Fibroblast of skin of scalp (primary cell): Measurements from ENCODE around the gene SPDYE6.
"Not testable (repeated sequence)": the region's sequence is repeated elsewhere in the genome, so short reads cannot be mapped to it uniquely, and the experiment has no call there.

ENCODE experiments used
- DNase-seq: peaks from one replicate; pipeline ENCODE4 v3.0.0-alpha.2; 2013

The SPDYE6 gene

DNA sequence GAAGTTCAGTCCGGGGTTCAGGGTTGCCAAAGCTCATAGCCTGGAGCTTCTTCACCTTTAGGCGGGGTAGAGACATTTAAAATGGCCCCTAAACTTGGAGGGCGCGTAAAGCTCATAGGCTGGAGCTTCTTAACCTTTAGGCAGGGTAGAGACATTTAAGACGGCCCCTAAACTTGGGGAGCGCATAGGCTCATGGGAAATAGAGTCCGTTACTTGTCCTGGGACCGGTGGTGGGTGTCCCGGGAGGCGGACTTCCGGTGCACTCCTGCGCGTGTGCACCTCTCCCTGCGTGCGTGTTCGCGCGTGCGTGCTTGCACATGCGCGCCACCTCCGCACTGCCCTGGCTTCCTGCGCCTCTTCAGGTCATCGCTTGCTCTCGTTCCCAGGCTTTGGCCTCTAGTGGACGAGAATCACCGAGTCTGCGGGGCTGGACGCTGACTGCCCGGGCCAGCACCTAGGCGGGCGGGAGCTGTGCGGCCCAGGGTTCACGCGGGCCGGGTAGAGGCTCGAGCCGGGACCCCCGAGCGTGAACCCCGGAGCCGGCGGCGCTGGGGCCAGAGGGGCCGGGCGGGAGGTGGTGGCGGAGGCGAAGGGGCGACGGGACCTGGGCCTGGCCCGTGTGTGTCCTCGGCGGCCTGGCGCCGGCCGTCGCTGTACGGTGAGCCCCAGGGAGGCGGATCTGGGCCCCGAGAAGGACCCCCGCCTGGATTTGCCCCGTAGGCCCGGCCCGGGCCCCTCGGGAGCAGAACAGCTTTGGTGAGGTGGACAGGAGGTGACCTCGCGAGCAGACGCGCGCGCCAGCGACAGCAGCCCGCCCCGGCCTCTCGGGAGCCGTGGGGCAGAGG is 7.5 kb upstream of the SPDYE6 start:
- peak; percentile 99 for DNase-seq

DNA sequence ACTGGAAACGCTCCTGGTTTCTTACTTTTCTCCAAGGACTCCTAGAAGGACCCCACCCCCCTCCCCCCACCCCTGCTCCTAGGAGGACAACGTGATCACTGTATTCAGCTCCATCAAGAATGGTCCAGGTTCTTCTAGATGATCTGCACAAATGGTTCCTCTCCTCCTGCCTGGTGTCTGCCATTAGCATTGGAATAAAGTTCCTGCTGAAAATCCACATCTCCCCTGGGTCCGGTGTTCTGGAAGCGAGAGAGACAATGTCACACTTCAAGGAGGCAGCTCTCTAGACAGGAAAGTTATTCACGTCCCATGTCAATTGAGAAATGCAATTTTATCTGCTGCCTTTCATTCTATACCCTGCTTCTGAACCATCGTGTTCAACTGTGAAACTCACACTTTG is 9.3 kb downstream of the SPDYE6 start:
- DNase-seq = not testable (repeated sequence)

DNA sequence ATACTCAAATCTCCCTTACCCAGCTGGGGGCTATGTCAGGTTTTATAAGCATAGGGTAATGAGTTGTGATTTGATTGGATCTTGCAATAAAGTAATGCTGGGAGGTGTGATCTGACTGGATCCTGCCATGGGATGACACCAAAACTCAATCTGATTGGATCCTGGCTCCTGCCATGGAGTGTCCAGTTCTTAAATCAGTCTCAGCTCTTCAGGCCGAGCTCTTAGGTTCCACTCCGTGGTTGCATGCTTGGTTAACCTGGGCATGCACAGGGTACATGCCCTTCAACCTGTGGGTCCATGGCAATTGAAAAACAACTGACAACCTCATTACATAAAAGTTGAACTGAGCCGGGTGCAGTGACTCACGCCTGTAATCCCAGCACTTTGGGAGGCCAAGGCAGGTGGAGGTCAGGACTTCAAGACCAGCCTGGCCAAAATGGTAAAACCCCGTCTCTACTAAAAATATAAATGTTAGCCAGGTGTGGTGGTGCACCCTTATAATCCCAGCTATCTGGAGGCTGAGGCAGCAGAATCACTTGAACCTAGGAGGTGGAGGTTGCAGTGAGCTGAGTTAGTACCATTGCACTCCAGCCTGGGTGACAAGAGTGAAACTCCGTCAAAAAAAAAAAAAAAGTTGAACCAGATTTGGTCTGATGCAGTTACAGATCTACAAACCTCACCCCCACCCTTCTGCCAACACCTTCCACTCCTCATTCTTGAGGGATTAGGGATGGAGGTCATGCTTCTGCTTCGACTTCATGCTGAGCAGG is 15.5 kb downstream of the SPDYE6 start:
- not testable (repeated sequence) for DNase-seq

DNA sequence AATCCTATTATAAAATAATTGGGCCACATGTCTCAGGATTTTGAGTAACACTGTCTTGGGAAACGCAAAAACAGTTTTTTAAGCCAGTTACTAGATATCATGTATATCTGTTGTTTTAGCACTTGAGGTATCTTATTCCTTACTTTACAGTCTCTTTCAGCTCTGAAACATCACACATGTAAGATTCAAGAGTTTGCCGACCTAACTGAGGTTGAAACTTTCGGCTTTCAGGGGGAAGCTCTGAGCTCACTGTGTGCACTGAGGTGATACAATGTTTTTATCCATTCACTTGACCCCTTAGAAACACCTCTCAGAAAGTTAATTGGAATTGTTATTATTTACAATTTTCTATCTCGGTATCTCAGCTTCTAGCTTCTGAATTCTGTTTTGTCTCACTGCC is 18.8 kb downstream of the SPDYE6 start:
- not testable (repeated sequence) for DNase-seq

DNA sequence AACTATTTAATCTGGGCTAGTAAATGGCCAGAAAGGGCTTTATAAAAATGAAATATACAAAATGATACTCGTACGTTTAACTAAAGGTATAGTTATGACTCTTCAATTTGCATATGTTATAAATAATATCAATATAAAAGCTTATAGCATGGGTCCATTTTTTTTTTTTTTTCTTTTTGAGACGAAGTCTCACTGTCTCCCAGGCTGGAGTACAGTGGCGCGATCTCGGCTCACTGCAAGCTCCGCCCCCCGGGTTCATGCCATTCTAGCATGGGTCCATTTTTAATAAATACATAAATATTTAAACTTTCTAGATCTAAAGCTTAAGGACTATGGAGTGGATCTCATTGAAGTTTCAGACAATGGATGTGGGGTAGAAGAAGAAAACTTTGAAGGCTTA is 19.2 kb downstream of the SPDYE6 start:
- not testable (repeated sequence) for DNase-seq

DNA sequence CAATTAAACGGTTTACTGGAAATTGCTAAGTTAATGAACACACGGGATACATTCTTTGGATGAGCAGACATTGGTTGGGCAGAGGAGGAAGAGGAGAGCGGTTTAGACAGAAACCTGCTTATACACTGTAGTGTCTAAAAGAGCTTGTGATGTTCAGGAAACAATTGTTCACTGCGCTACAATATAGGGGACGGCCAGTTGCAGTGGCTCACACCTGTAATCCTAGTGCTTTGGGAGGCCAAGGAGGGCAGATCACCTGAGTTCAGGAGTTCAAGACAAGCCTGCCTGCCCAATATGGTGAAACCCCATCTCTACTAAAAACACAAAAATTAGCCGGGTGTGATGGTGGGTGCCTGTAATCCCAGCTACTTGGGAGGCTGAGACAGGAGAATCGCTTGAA is 20.7 kb downstream of the SPDYE6 start:
- DNase-seq = not testable (repeated sequence)

DNA sequence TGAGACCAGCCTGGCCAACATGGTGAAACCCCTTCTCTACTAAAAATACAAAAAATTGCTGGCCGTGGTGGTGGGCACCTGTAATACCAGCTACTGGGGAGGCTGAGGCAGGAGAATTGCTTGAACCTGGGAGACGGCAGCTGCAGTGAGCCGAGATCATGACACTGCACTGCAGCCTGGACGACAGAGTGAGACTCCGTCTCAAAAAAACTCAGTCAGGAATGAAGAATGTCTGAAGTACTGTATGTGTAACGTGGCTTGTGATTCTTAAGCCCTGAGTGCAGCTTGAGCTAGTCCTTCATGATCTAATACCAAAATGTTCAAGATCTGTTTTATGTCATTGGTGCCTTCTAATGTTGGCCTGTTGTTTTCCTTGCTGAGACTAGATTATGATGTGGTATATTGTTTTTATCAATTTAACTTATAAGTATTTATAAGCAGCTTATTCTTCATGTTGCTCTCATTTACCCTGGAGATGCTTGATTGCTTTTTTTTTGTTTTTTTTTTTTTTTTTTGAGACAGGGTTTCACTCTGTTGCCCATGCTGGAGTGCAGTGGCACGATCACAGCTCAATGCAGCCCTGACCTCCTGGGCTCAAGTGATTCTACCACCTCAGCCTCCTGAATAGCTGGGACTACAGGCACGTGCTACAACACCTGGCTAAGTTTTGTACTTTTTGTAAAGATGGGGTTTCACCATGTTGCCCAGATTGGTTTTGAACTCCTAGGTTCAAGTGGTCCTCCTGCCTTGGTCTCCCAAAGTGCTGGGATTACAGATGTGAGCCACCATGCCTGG is 25.4 kb downstream of the SPDYE6 start:
- DNase-seq = not testable (repeated sequence)

DNA sequence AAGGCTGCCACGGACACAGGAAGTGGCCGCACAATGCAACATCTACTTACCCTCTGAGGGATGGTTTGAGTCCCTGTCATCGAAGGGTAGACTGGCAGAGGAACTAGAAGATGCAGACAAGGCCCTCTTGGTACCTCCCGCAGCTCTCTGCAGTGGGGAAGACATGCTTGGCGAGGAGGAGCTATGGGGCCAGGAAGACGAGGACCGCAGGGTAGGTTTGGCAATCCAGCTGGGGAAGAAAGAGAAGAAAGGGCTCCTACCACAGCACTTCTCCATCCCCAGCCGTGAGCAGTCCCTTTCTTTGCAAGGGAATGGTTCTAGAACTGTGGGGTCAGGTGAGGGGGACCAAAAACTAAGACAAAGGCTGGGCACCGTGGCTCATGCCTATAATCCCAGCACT is 26.9 kb downstream of the SPDYE6 start:
- DNase-seq = not testable (repeated sequence)

DNA sequence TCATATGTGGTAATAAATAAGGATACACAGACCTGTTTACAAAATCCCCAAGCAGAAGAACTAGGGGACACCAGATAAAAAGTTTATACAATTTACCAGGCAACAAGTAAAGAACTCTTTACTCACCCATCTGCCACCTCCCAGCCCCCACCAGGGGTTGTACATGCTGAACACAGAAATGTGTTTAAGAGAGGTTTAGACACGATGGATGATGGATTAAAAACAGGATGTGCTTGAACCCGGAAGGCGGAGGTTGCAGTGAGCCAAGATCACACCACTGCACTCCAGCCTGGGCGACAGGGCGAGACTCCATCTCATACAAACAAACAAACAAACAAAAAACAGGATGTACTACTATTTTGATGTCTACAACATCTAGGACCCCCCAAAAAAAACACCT is 27.4 kb downstream of the SPDYE6 start:
- not testable (repeated sequence) for DNase-seq

DNA sequence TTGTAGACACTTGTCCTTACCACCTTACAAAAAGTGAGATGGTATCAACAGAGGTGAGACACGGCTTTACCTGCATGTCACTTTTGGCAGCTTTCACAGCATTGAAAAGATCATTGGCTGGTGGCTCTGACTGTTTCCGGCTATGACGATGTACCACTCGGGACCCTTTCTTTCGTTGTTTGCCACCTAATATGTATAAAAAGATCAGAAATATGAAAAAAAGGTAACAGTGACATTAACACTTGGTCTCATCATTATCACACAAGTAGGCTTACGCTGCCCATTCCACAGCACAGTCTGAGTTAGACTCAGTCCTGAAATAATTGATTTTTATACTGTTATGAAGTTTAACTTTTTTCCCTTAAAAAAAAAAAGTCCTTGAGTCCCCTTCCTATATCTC is 29.1 kb downstream of the SPDYE6 start:
- not testable (repeated sequence) for DNase-seq

DNA sequence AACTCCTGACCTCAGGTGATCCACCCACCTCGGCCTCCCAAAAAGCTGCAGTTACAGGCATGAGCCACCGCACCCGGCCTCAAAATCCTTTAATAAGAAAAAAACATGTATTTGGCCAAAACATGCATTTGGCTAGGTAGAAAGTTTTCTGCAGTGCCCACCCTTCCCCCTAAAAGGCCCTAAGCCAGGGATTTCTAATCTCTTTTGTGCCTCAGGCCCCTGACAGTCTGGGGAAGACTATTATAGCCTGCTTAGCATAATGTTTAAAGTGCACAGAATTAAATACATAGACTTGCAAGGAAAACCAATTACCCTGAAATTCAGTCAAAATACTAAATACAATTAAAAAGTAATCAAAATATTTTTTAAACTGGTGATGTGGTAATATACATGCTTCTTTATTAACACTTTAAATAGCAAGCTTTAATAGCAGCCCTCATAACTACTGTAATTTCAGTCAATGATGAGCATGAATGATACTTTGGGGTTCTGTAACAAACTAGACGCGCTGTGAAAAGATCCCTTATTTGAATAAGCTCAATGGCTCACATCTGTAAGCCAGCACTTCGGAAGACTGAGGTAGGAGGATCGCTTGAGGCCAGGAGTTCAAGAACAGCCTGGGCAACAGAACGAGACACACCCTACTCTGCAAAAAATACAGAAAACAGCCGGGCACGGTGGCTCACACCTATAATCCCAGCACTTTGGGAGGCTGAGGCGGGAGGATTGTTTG is 29.9 kb downstream of the SPDYE6 start:
- no peak for DNase-seq

DNA sequence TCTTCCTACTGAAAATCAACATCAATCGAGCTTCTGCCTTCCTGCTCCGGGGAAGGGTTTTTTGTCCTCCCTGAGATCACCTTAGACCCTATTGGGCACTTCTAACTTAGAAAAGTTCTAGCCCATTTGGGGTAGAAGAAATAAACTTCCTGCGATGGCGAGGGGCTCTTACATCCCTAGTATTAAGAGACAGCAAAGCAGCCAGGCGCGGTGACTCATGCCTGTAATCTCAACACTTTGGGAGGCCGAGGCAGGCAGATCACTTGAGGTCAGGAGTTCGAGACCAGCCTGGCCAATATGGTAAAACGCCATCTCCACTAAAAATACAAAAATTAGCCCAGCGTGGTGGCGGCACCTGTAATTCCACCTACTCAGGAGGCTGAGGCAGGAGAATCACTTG is 31.1 kb downstream of the SPDYE6 start:
- DNase-seq = not testable (repeated sequence)

DNA sequence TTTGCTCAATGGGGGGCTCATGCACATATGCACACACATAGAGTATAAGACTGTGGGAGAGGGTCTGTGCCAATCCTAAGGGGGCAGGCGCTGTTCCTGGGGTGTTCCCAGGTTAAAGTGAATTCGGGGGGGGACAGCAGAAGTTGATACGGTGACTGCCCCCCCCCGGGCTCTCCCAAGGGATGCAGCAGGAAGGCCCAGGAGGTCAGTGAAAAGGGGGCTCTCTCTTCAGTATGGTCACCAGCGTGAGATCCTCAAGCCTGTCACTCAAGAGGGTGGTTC is 32.4 kb downstream of the SPDYE6 start:
- no peak for DNase-seq

DNA sequence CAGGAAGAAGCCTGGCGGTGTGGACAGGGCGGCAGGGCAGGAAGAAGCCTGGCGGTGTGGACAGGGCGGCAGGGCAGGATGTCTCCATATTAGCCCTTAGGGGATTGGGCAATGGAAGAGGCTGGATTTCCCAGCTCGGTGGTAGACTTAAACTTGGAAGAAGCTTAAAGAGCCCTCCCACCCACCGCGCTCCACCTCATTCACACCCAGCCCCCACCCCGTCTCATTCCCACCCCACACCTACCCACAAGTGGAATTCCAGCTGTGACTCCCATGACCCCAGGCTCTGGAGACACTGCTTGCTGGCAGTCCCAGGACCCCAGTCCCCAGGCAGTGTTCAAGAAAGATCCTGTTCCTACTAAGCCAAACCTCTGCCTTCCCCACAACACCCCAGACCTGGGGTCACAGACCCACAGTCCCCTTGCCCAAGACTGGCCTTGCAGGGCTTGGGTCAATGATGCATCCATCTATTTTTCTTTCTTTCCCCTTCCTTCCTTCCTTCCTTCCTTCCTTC is 34.0 kb downstream of the SPDYE6 start:
- DNase-seq = no peak

DNA sequence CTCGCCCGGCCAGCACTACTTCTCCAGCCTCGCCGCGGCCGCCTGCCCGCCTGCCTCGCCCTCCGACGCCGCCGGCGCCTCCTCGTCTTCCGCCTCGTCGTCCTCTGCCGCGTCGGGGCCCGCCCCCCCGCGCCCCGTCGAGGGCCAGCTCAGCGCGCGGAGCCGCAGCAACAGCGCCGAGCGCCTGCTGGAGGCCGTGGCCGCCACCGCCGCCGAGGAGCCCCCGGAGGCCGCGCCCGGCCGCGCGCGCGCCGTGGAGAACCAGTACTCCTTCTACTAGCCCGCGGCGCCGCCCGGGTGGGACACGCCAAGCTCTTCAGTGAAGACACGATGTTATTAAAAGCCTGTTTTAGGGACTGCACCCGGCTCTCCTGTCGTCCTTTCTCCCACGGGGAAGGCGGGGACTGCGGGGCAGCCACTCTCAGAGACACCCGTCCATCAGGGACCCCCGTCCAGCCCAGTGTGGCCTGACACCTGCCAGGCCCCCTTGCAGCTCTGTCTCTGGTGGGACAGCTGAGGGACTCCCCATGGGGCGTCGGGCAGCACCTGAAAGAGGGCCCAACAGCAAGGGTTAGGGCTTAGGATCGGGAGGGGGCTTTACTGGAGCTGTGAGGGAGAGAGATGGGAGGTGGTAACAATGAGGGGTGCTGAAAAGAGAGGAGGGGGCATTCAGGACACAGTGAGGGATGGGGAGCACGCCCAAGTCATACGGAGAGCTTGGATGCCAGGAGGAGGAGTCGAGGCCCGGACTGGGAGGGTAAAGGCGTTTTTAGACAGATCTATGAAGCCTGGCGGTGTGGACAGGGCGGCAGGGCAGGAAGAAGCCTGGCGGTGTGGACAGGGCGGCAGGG is 34.7 kb downstream of the SPDYE6 start:
- DNase-seq = peak; percentile 22

DNA sequence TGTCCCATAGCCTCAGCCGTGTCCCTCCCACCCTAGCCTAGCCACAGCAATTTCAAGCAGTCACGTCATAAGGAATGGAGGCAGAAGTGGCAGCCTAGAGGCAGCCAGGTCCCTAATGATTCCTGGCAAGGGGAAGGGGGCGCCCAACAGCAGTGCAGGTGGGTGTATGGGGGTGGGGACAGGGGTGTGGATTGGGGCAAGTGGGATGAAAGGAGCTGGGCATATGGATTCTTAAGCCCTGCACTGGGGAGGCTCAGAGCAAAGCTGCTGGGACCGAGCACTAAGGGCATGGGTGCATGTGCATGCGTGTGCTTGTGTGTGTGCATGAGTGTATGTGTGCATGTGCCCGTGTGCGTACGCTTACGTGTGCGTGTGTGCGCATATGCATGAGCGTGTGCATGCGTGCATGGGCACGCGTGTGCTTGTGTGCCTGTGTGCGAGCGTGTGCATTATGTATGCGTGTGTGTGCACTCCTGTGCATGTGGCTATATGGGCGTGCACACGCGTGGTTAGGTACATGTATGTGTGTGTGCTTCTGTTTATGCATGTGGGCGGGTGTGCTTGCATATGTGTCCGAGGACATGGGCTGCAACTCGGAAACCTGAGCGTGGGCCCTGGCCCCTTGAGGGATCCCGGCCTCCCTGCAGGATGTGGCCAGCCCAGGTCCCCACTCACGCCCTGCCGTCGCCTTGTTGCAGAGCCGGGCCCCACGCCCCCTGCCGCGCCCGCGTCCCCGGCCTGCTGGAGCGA is 35.5 kb downstream of the SPDYE6 start:
- DNase-seq = no peak

DNA sequence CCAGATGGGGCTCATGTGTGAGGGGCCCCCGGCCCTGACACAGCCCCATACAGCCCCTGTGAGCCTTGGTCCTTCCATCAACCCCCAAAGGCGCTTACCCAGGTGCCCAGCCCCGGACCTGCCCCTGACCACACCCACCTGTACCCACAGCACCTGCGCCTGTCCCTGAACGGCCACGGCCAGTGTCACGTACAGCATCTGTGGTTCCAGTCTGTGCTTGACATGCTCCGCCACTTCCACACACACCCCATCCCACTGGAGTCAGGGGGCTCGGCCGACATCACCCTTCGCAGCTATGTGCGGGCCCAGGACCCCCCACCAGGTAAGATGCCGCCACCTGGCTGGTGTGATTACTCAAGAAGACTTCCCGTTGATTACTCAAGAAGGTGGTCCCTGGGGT is 36.1 kb downstream of the SPDYE6 start:
- DNase-seq = no peak

DNA sequence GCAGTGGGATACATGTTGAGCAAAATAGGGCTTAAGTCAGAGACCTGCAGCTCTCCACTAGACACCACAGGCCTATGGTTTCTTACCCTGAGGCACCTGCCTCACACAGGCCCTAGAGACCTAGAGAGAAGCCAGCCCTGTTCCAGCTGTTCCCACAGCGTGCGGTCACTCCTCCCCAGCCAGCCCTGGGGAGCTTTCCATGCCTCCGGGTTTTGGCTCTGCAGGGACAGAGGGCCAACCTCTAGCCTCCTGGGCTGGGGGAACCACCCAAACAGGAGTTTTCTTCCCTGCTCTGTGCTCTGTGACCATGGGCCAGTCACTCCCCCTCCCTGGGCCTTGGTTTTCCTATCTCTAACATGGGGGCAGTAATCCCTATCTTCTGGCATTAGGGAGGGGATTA is 36.6 kb downstream of the SPDYE6 start:
- no peak for DNase-seq

DNA sequence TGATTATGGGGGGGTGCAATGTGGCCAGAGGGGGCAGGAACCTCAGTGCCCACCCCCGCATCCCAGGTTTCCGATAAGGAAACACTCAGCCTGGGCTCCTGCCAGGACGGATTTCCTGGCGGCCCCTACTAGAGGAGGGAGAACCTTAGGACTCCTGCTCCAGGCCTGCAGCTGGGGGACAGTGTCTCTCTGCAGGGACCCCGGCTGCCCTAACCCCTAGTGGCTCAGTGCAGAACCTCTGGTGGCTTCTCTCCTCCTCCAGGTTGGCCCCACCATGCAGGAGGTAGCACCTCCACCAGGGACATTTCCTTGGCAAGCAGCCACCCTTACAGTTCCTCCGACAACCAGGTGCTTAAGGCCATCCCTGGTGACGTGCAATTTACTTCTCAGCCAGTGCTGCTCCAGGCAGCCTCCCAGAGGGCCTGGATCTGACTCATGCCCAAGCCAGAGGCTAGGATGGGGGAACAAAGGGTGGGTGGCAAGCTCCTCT is 37.7 kb downstream of the SPDYE6 start:
- no peak for DNase-seq
